HUDEP-2 (cell line): Measurements from ENCODE around the gene NUCB1.
"Not testable (repeated sequence)": the region's sequence is repeated elsewhere in the genome, so short reads cannot be mapped to it uniquely, and the experiment has no call there.

Experiments used
- DNase-seq, 76 experiments: peaks; one replicate each; lab custom pipeline; 2025; ENCODE audit not compliant: unreplicated experiment in 76 of 76; lab: John Stamatoyannopoulos, UW

Gene NUCB1

DNA sequence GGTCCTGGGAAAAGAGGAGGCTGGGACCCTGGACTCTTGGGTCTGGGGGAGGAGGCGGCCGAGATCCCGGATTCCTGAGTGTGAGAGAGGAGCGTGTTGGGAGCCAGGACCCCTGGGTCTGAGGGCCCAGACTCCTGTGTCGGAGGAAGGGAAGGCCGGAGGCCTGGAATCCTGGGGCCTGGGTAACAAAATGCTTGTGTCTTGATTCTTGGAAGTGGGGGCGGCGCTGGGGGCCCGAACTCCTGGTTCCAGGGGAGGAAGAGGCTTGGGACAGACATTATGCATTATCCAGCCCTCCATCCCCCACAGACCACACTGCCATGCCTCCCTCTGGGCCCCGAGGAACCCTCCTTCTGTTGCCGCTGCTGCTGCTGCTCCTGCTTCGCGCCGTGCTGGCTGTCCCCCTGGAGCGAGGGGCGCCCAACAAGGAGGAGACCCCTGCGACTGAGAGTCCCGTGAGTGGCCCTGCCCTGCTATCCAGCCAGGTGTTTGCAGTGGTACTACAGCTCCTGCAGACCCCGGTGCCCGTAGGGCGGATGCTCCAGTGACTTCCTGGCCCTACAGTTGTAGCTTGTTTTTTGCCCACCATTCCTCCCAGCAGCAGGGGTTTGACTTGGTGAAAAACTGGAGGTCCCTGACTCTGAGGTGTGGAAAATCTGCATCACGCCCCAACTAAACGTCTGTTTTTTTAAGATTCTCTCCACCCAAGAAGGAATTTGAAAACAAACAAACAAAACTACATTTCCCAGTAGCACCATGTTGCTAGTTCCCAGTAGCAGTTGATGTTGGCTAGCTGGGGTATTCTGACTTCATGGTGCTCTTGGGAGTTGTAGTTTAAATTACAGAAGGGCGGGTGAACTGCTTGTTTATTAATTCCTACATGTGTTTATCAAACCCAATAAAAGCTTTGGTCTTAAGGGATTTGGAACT is 630 bp downstream of the NUCB1 start:
- peak in 29 of 76 experiments; percentile 13 to 65 (median 39) for DNase-seq

DNA sequence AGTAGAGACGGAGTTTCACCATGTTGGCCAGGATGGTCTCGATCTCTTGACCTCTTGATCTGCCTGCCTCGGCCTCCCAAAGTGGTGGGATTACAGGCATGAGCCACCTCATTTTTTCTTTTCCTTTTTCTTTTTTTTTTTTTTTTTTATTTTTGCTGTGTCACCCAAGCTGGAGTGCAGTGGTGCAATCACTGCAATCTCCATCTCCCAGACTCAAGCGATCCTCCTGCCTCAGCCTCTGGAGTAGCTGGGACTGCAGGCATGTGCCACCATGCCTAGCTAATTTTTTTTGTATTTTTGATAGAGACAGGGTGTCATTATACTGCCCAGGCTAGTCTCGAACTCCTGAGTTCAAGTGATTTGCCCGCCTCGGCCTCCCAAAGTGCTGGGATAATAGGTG is 2.2 kb downstream of the NUCB1 start:
- peak in 1 of 76 experiments; percentile 14 for DNase-seq

DNA sequence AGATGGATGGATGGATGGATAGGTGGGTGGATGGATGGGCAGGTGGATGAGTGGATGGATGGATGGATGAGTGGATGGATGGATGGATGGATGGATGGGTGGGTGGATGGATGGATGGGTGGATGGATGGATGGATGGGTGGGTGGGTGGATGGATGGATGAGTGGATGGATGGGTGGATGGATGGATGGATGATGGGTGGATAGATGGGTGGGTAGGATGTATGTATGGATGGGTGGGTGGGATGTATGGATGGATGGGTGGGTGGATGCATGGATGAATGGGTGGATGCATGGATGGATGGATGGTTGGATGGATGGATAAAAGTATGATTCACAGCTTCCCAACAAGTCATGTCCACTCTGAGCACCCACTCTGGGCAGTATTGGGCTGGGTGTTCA is 3.7 kb downstream of the NUCB1 start:
- DNase-seq, result not testable (repeated sequence)

DNA sequence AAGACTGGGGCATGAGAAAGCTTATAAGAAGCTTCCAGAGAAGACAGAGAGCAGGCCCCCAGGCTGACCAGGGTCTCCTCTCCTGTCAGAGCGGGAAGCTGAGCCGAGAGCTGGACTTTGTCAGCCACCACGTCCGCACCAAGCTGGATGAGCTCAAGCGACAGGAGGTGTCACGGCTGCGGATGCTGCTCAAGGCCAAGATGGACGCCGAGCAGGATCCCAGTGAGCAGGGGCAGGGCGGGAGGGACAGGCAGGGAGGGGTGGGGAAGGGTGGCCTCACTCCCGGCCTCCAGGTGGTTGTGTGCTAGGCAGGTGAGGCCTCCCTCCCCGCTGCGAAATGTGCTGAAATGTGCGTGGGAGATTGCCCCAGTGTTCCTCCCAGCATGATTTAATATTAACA is 5.6 kb downstream of the NUCB1 start:
- DNase-seq, result no peak

DNA sequence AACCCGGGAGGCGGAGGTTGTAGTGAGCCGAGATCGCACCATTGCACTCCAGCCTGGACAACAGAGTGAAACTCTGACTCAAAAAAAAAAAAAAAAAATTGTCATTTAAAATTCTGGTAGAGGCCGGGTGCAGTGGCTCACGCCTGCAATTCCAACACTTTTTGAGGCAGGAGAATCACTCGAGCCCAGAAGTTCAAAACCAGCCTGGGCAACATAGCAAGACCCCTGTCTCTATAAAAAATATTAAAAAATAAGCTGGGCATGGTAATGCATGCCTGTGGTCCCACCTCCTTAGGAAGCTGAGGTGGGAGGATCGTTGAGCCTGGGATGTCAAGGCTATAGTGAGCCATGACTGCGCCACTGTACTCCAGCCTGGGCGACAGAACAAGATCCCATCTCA is 6.2 kb downstream of the NUCB1 start:
- DNase-seq, result no peak

DNA sequence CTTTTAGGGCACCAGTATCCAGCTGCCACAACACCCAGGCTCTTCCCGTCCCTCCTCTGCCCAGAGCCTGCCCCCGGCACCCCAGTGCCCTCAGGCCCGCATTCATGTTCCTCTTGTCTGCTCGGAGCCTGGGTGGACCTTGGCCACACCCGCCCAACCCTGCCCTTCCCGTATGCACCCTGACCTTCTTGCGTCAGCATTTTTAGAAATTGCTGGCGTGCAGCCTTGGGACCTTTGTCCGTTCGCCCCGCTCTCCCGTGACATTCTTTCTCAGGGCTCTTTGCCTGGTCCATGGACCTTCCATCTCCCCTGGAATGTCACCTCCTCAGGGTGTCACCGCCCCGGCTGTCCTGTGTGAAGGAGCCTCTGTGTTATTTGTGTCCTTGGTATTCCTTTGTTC is 7.6 kb downstream of the NUCB1 start:
- no peak for DNase-seq

DNA sequence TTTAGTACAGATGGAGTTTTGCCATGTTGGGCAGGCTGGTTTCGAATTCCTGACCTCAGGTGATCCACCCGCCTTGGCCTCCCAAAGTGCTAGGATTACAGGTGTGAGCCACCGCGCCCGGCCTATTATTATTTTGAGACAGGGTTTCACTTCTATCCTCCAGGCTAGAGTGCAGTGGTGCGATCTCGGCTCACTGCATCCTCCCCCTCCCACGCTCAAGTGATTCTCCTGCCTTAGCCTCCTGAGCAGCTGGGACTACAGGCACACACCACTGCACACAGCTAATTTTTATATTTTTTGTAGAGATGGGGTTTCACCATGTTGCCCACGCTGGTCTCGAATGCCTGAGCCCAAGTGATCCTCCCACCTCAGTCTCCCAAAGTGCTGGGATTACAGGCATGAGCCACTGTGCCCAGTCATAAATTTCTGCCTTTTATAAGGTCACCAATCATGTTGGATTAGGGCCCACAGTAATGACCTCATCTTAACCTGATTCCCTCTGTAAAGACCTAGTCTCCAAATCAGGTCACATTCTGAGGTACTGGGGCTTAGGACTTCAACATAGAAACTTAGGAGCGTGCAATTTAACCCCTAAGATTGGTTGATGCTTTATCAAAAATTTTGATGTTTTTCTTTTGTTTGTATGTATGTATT is 9.4 kb downstream of the NUCB1 start:
- DNase-seq, result not testable (repeated sequence)

DNA sequence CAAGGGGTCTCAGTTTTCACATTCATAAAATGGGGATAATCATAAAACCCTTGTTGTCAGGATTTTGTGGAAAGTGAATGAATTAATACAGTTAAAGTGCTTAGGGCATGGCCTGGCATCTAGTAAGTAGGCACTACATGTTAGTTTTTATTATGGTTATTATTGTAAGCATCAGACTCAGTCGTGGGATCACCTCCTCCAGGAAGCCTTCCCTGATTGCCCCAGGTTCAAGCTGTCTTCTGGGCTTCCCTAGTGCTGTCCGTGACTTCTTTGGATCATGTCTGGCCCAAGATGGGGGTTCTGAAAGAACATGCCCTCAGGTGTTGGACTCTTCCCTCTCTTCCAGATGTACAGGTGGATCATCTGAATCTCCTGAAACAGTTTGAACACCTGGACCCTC is 10.7 kb downstream of the NUCB1 start:
- no peak for DNase-seq

DNA sequence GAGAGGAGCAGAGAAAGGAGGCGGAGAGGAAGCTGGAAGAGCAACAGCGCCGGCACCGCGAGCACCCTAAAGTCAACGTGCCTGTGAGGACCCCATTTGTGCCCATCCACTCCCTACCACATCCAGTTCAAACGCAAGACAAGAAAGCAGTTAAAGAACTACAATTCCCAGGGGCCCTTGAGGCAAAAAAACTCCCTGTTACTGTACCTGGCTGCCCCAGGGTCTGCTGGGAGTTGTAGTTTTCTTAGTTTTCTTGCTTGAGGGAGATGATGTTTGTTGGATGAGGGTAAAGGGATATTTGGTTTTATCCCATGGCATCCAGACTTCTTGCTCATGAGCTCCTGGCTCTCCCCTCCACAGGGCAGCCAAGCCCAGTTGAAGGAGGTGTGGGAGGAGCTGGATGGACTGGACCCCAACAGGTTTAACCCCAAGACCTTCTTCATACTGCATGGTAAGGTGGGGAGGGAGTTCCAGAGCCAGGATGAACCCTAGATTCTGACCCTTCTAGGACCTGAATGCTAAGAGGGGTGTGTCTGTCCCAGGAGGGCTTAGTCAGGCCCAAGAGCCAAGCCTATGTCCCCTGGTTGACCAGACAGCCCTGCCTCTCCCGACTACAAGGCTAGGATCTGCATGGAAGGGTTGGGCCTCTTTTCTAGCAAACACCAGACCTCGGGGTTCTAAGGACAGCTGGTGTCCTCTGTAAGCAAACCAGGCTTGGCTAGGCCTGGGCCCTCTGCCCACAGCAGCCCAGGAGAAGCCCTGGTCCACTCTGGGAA is 13.2 kb downstream of the NUCB1 start:
- peak in 8 of 76 experiments; percentile 12 to 40 (median 29) for DNase-seq

DNA sequence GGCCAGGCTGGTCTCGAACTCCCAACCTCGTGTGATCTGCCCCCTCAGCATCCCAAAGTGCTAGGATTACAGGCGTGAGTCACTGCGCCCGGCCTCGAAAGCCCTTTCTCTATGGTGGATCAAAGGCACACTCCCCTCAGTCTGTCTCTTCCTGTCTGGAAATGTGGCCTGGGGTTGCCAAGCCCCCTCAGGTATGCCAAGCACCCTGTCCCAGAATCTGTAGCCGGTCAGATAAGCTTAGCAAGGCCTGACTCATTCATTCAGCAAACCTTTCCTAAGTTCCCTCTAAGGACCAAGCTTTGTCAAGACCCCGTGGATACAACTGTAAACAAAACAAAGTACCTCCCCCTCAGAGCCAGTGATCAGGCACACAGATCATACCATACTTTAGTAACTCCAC is 14.1 kb downstream of the NUCB1 start:
- DNase-seq, result no peak

DNA sequence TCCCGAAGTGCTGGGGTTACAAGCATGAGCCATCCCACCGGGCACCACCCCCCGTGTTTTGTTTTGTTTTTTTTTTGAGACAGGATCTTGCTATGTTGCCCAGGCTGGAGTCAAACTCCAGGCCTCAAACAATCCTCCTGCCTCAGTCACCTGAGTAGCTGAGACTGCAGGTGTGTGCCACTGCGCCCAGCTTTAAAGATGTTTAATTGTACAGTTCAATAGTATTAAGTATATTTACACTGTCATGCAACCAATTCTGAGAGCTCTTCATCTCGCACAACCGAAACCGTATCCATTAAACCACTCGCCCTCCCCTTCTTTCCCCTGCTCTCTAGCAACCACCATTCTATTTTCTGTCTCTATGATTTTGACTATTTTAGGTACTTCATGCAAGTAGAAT is 15.6 kb downstream of the NUCB1 start:
- no peak for DNase-seq

DNA sequence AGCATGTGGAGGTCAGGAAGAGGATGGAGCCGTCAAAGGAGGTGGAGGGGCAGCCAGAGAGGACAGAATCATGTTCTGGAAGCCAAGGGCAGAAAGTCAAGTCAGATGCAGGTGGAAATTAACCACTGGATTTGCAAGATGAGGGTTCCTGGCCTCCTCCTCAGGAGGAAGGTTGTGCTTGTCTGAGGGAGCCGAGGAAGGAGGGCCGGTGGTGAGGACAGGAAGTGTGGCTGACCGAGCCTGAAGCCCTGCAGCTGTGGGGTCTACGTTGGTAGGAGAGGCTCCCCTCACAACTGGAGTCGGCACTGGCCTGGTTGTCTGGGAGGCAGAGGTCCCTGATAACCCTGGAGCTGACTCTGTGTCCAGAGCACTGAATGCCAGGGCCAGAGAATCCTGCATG is 18.0 kb downstream of the NUCB1 start:
- DNase-seq, result no peak

DNA sequence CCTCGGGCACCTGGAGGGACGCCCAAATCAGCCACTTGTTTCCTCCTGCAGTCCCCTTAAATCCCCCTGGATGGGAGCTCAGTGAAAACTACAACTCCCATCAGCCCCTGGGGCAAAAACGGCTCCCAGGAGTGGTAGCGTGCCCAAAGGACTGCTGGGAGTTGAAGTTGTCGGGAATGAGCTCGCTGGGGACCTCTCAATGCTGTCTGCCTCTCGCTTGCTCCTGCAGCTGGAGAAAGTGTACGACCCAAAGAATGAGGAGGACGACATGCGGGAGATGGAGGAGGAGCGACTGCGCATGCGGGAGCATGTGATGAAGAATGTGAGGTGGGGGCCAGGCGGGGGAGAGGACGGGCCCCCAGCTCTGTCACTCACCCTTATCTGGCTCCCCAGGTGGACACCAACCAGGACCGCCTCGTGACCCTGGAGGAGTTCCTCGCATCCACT is 18.7 kb downstream of the NUCB1 start:
- peak in 11 of 76 experiments; percentile 7 to 51 (median 20) for DNase-seq

DNA sequence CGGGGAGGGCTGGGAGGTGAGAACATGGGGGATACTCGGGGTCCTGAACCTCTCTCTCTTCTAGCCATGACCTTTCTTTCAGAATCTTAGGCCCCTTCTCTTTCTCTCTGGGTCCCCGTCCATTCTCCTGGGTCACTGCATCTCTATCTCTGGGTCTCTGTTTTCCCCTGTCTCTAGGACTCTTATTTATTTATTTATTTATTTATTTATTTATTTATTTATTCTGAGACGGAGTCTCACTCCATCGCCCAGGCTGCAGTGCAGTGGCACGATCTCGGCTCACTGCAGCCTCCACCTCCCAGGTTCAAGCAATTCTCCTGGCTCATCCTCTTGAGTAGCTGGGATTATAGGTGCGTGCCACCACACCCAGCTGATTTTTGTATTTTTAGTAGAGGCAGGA is 19.2 kb downstream of the NUCB1 start:
- DNase-seq, result not testable (repeated sequence)

DNA sequence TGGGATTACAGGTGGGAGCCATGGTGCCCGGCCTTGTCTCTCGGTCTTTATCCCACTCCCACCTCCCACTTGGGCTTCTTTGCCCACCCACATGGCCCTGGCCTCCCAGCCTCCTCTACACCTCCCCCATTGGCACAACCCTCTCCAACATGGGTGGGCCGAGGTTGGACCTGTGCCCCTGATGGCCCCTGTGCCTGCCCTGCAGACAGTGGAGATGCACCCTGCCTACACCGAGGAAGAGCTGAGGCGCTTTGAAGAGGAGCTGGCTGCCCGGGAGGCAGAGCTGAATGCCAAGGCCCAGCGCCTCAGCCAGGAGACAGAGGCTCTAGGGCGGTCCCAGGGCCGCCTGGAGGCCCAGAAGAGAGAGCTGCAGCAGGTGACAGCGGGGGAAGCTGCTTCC is 20.8 kb downstream of the NUCB1 start:
- no peak for DNase-seq

DNA sequence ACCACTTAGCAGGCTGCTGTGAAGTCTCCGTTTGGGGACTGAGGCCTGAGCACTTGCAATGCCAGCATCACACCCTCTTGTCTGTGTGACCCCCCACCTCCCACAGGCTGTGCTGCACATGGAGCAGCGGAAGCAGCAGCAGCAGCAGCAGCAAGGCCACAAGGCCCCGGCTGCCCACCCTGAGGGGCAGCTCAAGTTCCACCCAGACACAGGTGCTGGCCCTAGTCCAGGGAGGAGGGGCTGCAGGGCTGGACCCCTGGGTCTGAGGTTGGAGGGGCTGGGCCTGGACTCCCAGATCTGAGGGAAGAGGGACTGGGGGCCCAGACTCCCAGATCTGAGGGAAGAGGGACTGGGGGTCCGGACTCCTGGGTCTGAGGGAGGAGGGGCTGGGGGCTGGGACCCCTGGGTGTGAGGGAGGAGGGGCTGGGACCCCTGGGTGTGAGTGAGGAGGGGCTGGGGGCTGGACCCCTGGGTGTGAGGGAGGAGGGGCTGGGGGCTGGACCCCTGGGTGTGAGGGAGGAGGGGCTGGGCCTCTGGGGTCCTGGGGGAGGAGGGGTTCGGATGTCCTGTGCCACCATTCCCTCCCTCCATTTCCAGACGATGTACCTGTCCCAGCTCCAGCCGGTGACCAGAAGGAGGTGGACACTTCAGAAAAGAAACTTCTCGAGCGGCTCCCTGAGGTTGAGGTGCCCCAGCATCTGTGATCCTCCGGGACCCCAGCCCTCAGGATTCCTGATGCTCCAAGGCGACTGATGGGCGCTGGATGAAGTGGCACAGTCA is 21.8 kb downstream of the NUCB1 start:
- DNase-seq, result no peak

DNA sequence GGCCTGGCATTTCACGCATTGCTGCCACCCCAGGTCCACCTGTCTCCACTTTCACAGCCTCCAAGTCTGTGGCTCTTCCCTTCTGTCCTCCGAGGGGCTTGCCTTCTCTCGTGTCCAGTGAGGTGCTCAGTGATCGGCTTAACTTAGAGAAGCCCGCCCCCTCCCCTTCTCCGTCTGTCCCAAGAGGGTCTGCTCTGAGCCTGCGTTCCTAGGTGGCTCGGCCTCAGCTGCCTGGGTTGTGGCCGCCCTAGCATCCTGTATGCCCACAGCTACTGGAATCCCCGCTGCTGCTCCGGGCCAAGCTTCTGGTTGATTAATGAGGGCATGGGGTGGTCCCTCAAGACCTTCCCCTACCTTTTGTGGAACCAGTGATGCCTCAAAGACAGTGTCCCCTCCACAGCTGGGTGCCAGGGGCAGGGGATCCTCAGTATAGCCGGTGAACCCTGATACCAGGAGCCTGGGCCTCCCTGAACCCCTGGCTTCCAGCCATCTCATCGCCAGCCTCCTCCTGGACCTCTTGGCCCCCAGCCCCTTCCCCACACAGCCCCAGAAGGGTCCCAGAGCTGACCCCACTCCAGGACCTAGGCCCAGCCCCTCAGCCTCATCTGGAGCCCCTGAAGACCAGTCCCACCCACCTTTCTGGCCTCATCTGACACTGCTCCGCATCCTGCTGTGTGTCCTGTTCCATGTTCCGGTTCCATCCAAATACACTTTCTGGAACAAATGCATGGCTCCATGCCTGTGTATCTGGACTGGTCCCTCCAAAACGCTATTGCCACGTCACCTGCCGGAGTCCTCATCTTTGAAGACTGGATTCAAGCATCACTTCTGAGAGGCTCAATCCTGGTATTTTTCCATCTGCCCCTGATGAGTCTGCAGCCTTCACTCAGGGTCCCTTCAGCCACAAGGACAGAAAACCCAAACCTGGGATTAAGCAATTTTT is 22.7 kb downstream of the NUCB1 start:
- no peak for DNase-seq

DNA sequence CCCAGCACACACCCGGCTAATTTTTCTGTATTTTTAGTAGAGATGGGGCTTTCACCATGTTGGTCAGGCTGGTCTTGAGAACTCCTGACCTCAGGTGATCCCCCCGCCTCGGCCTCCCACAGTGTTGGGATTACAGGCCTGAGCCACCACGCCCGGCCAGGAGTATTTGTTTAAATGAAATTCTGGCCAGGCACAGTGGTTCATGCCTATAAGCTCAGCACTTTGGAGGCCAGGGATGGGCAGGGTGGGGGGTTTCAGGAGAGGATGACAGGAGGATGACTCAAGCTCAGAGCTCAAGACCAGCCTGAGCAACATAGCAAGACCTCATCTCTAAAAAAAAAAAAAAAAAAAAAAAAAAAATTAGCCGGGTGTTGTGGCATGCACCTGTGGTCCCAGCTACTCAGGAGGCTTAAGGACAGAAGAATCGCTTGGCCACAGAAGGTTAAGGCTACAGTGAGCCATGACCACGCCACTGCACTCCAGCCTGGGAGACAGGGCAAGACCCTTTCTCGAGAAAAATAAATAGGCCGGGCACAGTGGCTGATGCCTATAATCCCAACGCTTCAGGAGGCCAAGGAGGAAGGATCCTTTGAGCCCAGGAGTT is 25.2 kb downstream of the NUCB1 start:
- no peak for DNase-seq

DNA sequence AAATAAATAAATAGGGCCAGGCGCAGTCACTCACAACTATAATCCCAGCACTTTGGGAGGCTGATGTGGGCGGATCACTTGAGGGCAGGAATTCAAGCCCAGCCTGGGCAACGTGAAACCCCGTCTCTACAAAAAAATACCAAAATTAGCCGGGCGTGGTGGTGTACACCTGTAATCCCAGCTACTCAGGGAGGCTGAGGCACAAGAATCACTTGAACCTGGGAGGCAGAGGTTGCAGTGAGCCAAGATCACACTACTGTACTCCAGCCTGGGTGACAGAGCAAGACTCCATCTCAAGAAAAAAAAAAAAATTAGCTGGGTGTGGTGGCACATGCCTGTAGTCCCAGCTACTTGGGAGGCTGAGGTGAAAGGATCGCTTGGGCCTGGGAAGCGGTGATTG is 25.8 kb downstream of the NUCB1 start:
- DNase-seq, result not testable (repeated sequence)
